HL-60 (cell line): ENCODE results near the gene P2RX1.

Experiments used
- GABPA ChIP-seq: IDR thresholded peaks from 2 replicates; pipeline ENCODE4 v1.6.1; 2012; ENCODE audit warnings: low read depth
- POLR2AphosphoS5 ChIP-seq: IDR thresholded peaks from 2 replicates; pipeline ENCODE4 v1.6.1; 2012; ENCODE audit warnings: low read depth
- SPI1 ChIP-seq: IDR thresholded peaks from 2 replicates; pipeline ENCODE4 v1.6.1; 2012; ENCODE audit warnings: low read depth, mild to moderate bottlenecking, borderline replicate concordance
- TF ChIP-seq, protein P1 (sequence below): IDR thresholded peaks from one replicate; pipeline ENCODE4 v1.5.1; 2011; ENCODE audit warnings: low read length, control low read depth, inconsistent platforms; ENCODE audit not compliant: insufficient read depth
- TF ChIP-seq, protein P2 (sequence below): IDR thresholded peaks from 2 replicates; pipeline ENCODE4 v1.6.1; 2012; ENCODE audit warnings: low read depth; ENCODE audit not compliant: insufficient replicate concordance

- TF ChIP-seq, protein P1, sequence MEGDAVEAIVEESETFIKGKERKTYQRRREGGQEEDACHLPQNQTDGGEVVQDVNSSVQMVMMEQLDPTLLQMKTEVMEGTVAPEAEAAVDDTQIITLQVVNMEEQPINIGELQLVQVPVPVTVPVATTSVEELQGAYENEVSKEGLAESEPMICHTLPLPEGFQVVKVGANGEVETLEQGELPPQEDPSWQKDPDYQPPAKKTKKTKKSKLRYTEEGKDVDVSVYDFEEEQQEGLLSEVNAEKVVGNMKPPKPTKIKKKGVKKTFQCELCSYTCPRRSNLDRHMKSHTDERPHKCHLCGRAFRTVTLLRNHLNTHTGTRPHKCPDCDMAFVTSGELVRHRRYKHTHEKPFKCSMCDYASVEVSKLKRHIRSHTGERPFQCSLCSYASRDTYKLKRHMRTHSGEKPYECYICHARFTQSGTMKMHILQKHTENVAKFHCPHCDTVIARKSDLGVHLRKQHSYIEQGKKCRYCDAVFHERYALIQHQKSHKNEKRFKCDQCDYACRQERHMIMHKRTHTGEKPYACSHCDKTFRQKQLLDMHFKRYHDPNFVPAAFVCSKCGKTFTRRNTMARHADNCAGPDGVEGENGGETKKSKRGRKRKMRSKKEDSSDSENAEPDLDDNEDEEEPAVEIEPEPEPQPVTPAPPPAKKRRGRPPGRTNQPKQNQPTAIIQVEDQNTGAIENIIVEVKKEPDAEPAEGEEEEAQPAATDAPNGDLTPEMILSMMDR = no peak
- TF ChIP-seq, protein P2, sequence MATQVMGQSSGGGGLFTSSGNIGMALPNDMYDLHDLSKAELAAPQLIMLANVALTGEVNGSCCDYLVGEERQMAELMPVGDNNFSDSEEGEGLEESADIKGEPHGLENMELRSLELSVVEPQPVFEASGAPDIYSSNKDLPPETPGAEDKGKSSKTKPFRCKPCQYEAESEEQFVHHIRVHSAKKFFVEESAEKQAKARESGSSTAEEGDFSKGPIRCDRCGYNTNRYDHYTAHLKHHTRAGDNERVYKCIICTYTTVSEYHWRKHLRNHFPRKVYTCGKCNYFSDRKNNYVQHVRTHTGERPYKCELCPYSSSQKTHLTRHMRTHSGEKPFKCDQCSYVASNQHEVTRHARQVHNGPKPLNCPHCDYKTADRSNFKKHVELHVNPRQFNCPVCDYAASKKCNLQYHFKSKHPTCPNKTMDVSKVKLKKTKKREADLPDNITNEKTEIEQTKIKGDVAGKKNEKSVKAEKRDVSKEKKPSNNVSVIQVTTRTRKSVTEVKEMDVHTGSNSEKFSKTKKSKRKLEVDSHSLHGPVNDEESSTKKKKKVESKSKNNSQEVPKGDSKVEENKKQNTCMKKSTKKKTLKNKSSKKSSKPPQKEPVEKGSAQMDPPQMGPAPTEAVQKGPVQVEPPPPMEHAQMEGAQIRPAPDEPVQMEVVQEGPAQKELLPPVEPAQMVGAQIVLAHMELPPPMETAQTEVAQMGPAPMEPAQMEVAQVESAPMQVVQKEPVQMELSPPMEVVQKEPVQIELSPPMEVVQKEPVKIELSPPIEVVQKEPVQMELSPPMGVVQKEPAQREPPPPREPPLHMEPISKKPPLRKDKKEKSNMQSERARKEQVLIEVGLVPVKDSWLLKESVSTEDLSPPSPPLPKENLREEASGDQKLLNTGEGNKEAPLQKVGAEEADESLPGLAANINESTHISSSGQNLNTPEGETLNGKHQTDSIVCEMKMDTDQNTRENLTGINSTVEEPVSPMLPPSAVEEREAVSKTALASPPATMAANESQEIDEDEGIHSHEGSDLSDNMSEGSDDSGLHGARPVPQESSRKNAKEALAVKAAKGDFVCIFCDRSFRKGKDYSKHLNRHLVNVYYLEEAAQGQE = no peak
- TF ChIP-seq POLR2AphosphoS5 (no peak; the same call in 1 of the 2 replicates), GABPA (no peak), SPI1 (no peak)
Observed at GRCh38 chr17:3917391-3917931, 1.2 kb upstream of the P2RX1 start.
